K562 (cell line): ENCODE data around the gene CPNE6. TPM values are rescaled to one million over a fixed set of nuclear protein-coding genes. Genes with fewer than 3 reads are reported as not detected.

ENCODE experiments used
- ATF7 ChIP-seq: fragments of 450-650 bp; IDR thresholded peaks from 2 replicates; pipeline ENCODE4 v1.7.1; 2014; ENCODE audit warnings: mild to moderate bottlenecking, moderate library complexity
- CREM ChIP-seq: IDR thresholded peaks from 2 replicates; pipeline ENCODE4 v1.6.1; 2014; ENCODE audit warnings: antibody characterized with exemption, low read depth
- E2F1 ChIP-seq: sonication (generic); formaldehyde crosslinking; IDR thresholded peaks from 2 replicates; pipeline ENCODE4 v1.8.1; 2023; ENCODE audit warnings: mild to moderate bottlenecking, missing genetic modification reagents, moderate library complexity
- EP300 ChIP-seq: IDR thresholded peaks from 2 replicates; pipeline ENCODE4 v1.6.1; 2012; ENCODE audit warnings: low read length, improper control_type of control experiment
- HOMEZ ChIP-seq: fragments of 250-450 bp; sonication (Bioruptor Pico); IDR thresholded peaks from 2 replicates; pipeline ENCODE4 v1.4.0; 2020; ENCODE audit warnings: mild to moderate bottlenecking, moderate library complexity
- POLR2G ChIP-seq: fragments of 200-400 bp; formaldehyde crosslinking; IDR thresholded peaks from 2 replicates; pipeline ENCODE4 v1.6.1; 2017; ENCODE audit warnings: low read depth, mild to moderate bottlenecking, antibody characterized with exemption, low read length, moderate library complexity
- RB1 ChIP-seq: fragments of 450-650 bp; IDR thresholded peaks from 2 replicates; pipeline ENCODE4 v1.6.1; 2017; ENCODE audit warnings: low read depth, mild to moderate bottlenecking
- REST ChIP-seq, 2 experiments: fragments of 450-650 bp; formaldehyde crosslinking in 1 of 2; IDR thresholded peaks; 2 replicates each; pipeline versions ENCODE4 v1.4.0 to v1.6.1; 2014 to 2020; ENCODE audit warnings: mild to moderate bottlenecking in 2 of 2, borderline replicate concordance in 1 of 2, low read depth in 1 of 2
- ZFP30 ChIP-seq: fragments of 250-450 bp; sonication (Bioruptor Pico); IDR thresholded peaks from 2 replicates; pipeline ENCODE4 v1.8.0; 2022; ENCODE audit warnings: moderate library complexity, mild to moderate bottlenecking, inconsistent platforms, borderline replicate concordance
- ZNF184 ChIP-seq: sonication (generic); formaldehyde crosslinking; IDR thresholded peaks from 2 replicates; pipeline ENCODE4 v1.5.0; 2020; ENCODE audit warnings: missing genetic modification reagents
- ZNF23 ChIP-seq: fragments of 250-450 bp; sonication (Bioruptor Pico); IDR thresholded peaks from 2 replicates; pipeline ENCODE4 v1.4.0; 2020; ENCODE audit warnings: mild to moderate bottlenecking
- ZNF354B ChIP-seq: fragments of 250-450 bp; sonication (Bioruptor Pico); IDR thresholded peaks from 2 replicates; pipeline ENCODE4 v1.4.0; 2020
- ZNF57 ChIP-seq: fragments of 450-650 bp; formaldehyde crosslinking; IDR thresholded peaks from 2 replicates; pipeline ENCODE4 v1.4.0; 2020; ENCODE audit warnings: mild to moderate bottlenecking, moderate library complexity
- ZNF830 ChIP-seq: fragments of 250-450 bp; sonication (Bioruptor Pico); IDR thresholded peaks from 2 replicates; pipeline ENCODE4 v1.5.0; 2021; ENCODE audit warnings: mild to moderate bottlenecking
- polyA plus RNA-seq, 8 experiments: library from polyadenylated mRNA; depleted of rRNA in 4 of 8; stranded (reverse) in 5 of 8; unstranded in 3 of 8; fragments of >200 nt; fragmentation: Nextera tagmentation in 2 of 8; fragmentation: Illumina TruSeq in 1 of 8; extraction: Ambion mirVana in 2 of 8; extraction: Trizol in 1 of 8; gene quantifications; 2 replicates each; pipeline versions ENCODE4 v1.2.1 to v1.2.3, GENCODE V29; 2011 to 2014; ENCODE audit warnings: inconsistent platforms in 1 of 8, missing spikeins in 1 of 8
- total RNA-seq, 7 experiments: library from RNA; depleted of rRNA in 6 of 7; stranded (reverse); fragments of >200 nt in 6 of 7; fragmentation: Illumina TruSeq in 2 of 7; extraction: Trizol in 2 of 7; gene quantifications; 2 replicates each; pipeline versions ENCODE4 v1.2.1 to v1.2.3, GENCODE V29; 2011 to 2021; ENCODE audit warnings: low replicate concordance in 1 of 7
- TF ChIP-seq, protein P1 (sequence below): sonication (generic); formaldehyde crosslinking; IDR thresholded peaks from 2 replicates; pipeline ENCODE4 v1.9.0; 2022; ENCODE audit warnings: mild to moderate bottlenecking, missing genetic modification reagents

The CPNE6 gene
- total and polyA plus RNA-seq, 9 of the 15 experiments (the other 6 are each of a cell fraction or from before 2014, with no cell fraction given), result not detected

GRCh38 chr14:24080888-24081738 is 9.8 kb downstream of the CPNE6 start (continued):
- TF ChIP-seq POLR2G, result peak; percentile 78
- peak; percentile 52 for TF ChIP-seq CREM
- TF ChIP-seq ZNF830 (CRISPR knock-in tag), result no peak
- TF ChIP-seq HOMEZ (CRISPR knock-in tag), result no peak
- TF ChIP-seq ZFP30 (CRISPR knock-in tag), result no peak
- TF ChIP-seq RB1, result peak; percentile 81
- no peak for TF ChIP-seq ZNF354B (CRISPR knock-in tag)
- TF ChIP-seq ATF7, result peak; percentile 32; the same call in 1 of the 2 replicates
- no peak for TF ChIP-seq REST (IDR thresholded peaks at IDR 0.05; ENCODE audit: borderline replicate concordance)
- no peak for TF ChIP-seq REST (CRISPR knock-in tag; IDR thresholded peaks at IDR 0.05; ENCODE audit: low read depth)
- TF ChIP-seq EP300, result no peak
- TF ChIP-seq, protein P1, sequence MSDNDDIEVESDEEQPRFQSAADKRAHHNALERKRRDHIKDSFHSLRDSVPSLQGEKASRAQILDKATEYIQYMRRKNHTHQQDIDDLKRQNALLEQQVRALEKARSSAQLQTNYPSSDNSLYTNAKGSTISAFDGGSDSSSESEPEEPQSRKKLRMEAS (CRISPR knock-in tag), result no peak
- no peak for TF ChIP-seq ZNF57 (CRISPR knock-in tag)
- TF ChIP-seq ZNF23 (CRISPR knock-in tag), result no peak
- TF ChIP-seq E2F1 (CRISPR knock-in tag), result no peak
- TF ChIP-seq ZNF184, result no peak
